Measurements from ENCODE around the gene WDR91.

DNA sequence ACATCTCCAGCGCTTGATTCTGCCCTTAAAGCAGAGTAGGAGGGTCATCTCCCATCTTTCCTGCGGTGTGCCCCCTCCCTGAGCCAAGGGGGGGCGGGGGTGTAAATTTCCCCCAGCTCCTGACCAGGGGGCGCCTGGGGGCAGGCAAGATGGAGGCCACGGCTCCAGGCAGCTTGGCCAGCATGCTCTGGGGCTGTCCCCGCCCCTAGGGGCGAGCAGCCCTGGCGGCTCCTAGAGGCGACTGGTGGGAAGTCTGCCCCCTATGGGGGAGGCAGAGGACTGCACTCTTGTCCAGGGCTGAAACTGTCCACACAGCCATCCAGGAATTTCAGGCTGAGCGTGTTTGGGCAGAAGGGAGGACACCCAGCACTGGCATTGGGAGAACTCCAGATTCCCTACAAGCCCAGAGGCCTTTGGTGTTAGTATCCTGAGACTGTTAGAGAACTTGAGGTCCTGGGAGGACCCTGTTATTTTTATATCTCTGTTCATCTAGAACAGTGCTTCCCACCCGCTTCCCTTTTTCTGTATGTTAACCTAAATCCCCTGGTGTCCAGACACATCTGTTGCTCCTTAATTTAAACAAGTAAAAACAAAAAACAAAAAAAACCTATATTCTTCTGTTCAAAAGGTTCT lies 26.9 kb upstream of the WDR91 start:
- TF ChIP-seq, protein P1, sequence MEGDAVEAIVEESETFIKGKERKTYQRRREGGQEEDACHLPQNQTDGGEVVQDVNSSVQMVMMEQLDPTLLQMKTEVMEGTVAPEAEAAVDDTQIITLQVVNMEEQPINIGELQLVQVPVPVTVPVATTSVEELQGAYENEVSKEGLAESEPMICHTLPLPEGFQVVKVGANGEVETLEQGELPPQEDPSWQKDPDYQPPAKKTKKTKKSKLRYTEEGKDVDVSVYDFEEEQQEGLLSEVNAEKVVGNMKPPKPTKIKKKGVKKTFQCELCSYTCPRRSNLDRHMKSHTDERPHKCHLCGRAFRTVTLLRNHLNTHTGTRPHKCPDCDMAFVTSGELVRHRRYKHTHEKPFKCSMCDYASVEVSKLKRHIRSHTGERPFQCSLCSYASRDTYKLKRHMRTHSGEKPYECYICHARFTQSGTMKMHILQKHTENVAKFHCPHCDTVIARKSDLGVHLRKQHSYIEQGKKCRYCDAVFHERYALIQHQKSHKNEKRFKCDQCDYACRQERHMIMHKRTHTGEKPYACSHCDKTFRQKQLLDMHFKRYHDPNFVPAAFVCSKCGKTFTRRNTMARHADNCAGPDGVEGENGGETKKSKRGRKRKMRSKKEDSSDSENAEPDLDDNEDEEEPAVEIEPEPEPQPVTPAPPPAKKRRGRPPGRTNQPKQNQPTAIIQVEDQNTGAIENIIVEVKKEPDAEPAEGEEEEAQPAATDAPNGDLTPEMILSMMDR (IDR thresholded peaks at IDR 0.05; ENCODE audit: borderline replicate concordance, extremely low read depth, low read length, poor library complexity, severe bottlenecking) = peak; percentile 58
- no peak for TF ChIP-seq EZH2 (IDR thresholded peaks at IDR 0.05; ENCODE audit: borderline replicate concordance, low read depth, low read length, severe bottlenecking)
